Astrocyte of the spinal cord (primary cell): ENCODE results near the gene EXOSC9.

Source experiments
- DNase-seq: peaks from one replicate; pipeline ENCODE4 v3.0.0; 2011; ENCODE audit warnings: low read depth, low spot score
- H3K4me3 ChIP-seq: 2 replicates; pipeline ENCODE4 v1.5.1; 2011; ENCODE audit warnings: low read depth, mild to moderate bottlenecking, low read length, moderate library complexity
- in situ Hi-C: cut with HindIII; loops from 2 replicates; pipeline ENCODE4 v1.10.0; 2017; ENCODE audit warnings: low sequenced_read_pairs
- TF ChIP-seq, protein P1 (sequence below): IDR thresholded peaks from 2 replicates; pipeline ENCODE4 v1.5.1; 2012; ENCODE audit warnings: low read depth, mild to moderate bottlenecking, low read length, inconsistent platforms

EXOSC9 gene

GRCh38 chr4:121829511-121829910 is 28.4 kb downstream of the EXOSC9 start:
- H3K4me3 ChIP-seq: no peak overlapping the region
- DNase-seq: no peak
- TF ChIP-seq, protein P1, sequence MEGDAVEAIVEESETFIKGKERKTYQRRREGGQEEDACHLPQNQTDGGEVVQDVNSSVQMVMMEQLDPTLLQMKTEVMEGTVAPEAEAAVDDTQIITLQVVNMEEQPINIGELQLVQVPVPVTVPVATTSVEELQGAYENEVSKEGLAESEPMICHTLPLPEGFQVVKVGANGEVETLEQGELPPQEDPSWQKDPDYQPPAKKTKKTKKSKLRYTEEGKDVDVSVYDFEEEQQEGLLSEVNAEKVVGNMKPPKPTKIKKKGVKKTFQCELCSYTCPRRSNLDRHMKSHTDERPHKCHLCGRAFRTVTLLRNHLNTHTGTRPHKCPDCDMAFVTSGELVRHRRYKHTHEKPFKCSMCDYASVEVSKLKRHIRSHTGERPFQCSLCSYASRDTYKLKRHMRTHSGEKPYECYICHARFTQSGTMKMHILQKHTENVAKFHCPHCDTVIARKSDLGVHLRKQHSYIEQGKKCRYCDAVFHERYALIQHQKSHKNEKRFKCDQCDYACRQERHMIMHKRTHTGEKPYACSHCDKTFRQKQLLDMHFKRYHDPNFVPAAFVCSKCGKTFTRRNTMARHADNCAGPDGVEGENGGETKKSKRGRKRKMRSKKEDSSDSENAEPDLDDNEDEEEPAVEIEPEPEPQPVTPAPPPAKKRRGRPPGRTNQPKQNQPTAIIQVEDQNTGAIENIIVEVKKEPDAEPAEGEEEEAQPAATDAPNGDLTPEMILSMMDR: no peak
- in situ Hi-C loops: no loop called here

DNA sequence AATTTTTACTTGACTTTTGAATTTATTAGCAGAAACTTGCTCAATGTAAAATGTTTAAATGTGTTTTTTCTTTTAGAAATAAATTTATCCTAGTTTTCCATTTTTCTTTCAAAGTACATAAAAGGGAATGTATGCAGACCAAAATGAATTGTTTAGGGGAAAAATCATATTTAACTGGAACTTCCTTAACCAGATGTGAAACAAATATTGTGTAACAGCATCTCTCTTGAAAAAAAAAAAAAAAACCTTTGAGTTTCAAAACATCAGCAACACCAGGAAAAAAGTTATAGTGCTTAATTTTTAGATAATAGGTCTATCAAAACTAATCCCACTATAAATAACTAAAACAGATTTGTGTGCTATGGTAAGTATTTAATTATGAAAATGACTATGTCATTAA is 37.0 kb downstream of the EXOSC9 start:
- in situ Hi-C loops: no loop called here
- TF ChIP-seq, protein P1: no peak
- DNase-seq: no peak
- H3K4me3 ChIP-seq: no peak overlapping the region

DNA sequence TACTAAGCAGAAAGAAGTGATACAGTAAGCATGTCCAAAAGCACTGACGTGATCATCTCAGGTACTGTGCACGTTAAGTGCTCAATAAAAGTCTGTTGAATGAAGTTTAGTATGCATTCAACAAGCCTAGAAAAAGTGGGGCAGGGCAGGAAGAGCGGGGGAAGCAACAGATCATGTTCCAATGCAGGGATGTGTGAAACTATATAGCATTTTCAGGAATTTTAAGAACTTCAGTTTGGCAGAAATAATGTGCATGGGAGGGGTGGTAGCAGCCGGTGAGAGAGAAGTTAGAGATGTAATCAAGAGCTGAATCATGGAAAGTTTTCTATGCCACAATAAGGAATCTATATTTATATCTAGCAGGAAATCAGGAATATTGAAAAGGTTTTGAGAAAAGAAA is 41.7 kb downstream of the EXOSC9 start:
- DNase-seq: no peak
- TF ChIP-seq, protein P1: no peak
- in situ Hi-C loops: no loop called here
- H3K4me3 ChIP-seq: no peak overlapping the region

DNA sequence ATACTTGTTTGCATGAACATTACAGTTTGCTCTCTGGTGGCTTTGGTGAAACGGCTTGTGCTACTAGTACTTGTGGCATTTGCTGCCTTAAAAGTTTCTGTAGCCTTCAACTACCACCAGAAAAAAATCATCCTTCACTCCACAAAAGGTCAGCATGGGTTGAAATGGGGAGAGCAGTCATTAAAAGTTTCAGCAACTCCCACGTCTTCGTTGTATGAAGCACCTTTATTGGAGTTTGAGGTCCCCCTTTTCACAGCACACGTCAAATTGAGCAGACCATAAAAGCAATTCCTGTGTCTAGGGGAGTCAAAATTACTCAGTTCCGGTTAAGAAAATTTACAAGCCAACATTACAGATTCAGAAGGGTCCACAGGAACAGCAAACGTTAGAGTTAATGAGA is 45.5 kb downstream of the EXOSC9 start:
- no peak for DNase-seq
- in situ Hi-C loops: no loop called here
- TF ChIP-seq, protein P1: no peak
- H3K4me3 ChIP-seq: no peak overlapping the region

GRCh38 chr4:121851354-121851753 is 50.2 kb downstream of the EXOSC9 start:
- H3K4me3 ChIP-seq: no peak overlapping the region
- TF ChIP-seq, protein P1: no peak
- in situ Hi-C loops: no loop called here
- no peak for DNase-seq

DNA sequence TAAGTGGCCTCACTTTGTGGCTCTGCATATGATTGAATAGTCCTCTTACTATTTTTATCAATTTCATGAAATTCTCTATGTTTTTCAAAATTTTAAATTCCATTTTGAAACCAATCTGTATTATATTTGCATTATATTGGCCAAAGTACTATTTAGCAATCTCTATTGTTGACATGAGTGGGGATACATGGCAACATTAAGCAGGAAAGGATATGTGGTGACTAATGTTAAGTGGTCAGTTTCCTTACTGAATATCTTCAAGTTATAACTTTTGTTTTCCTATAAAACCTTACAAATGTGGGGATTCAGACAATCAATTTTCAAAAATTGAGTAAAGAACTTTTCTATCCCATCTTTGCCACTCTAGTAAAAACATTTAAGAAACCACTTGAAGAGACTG is 59.0 kb downstream of the EXOSC9 start:
- in situ Hi-C loops: no loop called here
- TF ChIP-seq, protein P1: no peak
- no peak overlapping the region for H3K4me3 ChIP-seq
- DNase-seq: no peak

- no peak overlapping the region for H3K4me3 ChIP-seq
- in situ Hi-C loops: no loop called here
- TF ChIP-seq, protein P1: no peak
- DNase-seq: no peak
These were observed 60.3 kb downstream of the EXOSC9 start for GRCh38 chr4:121861426-121861825.
